HepG2 (cell line): ENCODE data around the gene CD320. TPM values are rescaled to one million over a fixed set of nuclear protein-coding genes. Genes with fewer than 3 reads are reported as not detected.
A peak's percentile ranks its signal among the peaks of the same experiment; 100 is the strongest.

Source experiments
- ARID3A ChIP-seq: IDR thresholded peaks from 2 replicates; pipeline ENCODE4 v1.6.1; 2012; ENCODE audit warnings: low read depth, low read length, improper control_type of control experiment
- CBX5 ChIP-seq: sonication (generic); formaldehyde crosslinking; IDR thresholded peaks from 2 replicates; pipeline ENCODE4 v1.4.0; 2020; ENCODE audit warnings: missing genetic modification reagents, borderline replicate concordance
- HNRNPK ChIP-seq: fragments of 200-400 bp; formaldehyde crosslinking; IDR thresholded peaks from 2 replicates; pipeline ENCODE4 v1.6.1; 2018; ENCODE audit warnings: low read length, low read depth, moderate library complexity, mild to moderate bottlenecking; ENCODE audit not compliant: poor library complexity, severe bottlenecking
- HOXA7 ChIP-seq: sonication (generic); formaldehyde crosslinking; IDR thresholded peaks from 2 replicates; pipeline ENCODE4 v1.8.1; 2022; ENCODE audit warnings: mild to moderate bottlenecking, missing genetic modification reagents, moderate library complexity
- HOXA9 ChIP-seq: sonication (generic); formaldehyde crosslinking; IDR thresholded peaks from 2 replicates; pipeline ENCODE4 v1.8.1; 2022; ENCODE audit warnings: missing genetic modification reagents, mild to moderate bottlenecking, moderate library complexity, borderline replicate concordance
- NR2F6 ChIP-seq, 2 experiments: IDR thresholded peaks; 2 replicates each; pipeline ENCODE4 v1.6.1; 2016; ENCODE audit warnings: antibody characterized with exemption in 1 of 2, mild to moderate bottlenecking in 1 of 2
- SNAPC2 ChIP-seq: sonication (generic); formaldehyde crosslinking; IDR thresholded peaks from 2 replicates; pipeline ENCODE4 v1.8.1; 2022; ENCODE audit warnings: mild to moderate bottlenecking, missing genetic modification reagents
- TAF15 ChIP-seq: fragments of 200-400 bp; formaldehyde crosslinking; IDR thresholded peaks from one replicate; pipeline ENCODE4 v1.6.1; 2018; ENCODE audit warnings: mild to moderate bottlenecking, low read depth, low read length; ENCODE audit not compliant: poor library complexity, severe bottlenecking
- ZNF280B ChIP-seq: sonication (generic); formaldehyde crosslinking; IDR thresholded peaks from 2 replicates; pipeline ENCODE4 v1.5.0; 2020; ENCODE audit warnings: missing genetic modification reagents, mild to moderate bottlenecking, borderline replicate concordance
- ZNF496 ChIP-seq: sonication (generic); formaldehyde crosslinking; IDR thresholded peaks from 2 replicates; pipeline ENCODE4 v1.8.1; 2023; ENCODE audit warnings: mild to moderate bottlenecking, moderate library complexity, missing genetic modification reagents; ENCODE audit not compliant: insufficient replicate concordance
- ZNF558 ChIP-seq: sonication (generic); formaldehyde crosslinking; IDR thresholded peaks from 2 replicates; pipeline ENCODE4 v1.9.0; 2022; ENCODE audit warnings: mild to moderate bottlenecking, missing genetic modification reagents, borderline replicate concordance
- ZNF567 ChIP-seq: sonication (generic); formaldehyde crosslinking; IDR thresholded peaks from 2 replicates; pipeline ENCODE4 v1.8.1; 2023; ENCODE audit warnings: mild to moderate bottlenecking, missing genetic modification reagents, borderline replicate concordance
- ZNF747 ChIP-seq: sonication (generic); formaldehyde crosslinking; IDR thresholded peaks from 2 replicates; pipeline ENCODE4 v1.8.1; 2023; ENCODE audit warnings: missing genetic modification reagents, mild to moderate bottlenecking, borderline replicate concordance
- ZNF772 ChIP-seq: sonication (generic); formaldehyde crosslinking; IDR thresholded peaks from 2 replicates; pipeline ENCODE4 v1.5.0; 2020; ENCODE audit warnings: mild to moderate bottlenecking, missing genetic modification reagents
- ZNF878 ChIP-seq: sonication (generic); formaldehyde crosslinking; IDR thresholded peaks from 2 replicates; pipeline ENCODE4 v1.8.1; 2023; ENCODE audit warnings: mild to moderate bottlenecking, missing genetic modification reagents, moderate library complexity
- ZSCAN25 ChIP-seq: sonication (generic); formaldehyde crosslinking; IDR thresholded peaks from 2 replicates; pipeline ENCODE4 v1.8.0; 2022; ENCODE audit warnings: mild to moderate bottlenecking, missing genetic modification reagents
- polyA plus RNA-seq, 8 experiments: library from polyadenylated mRNA; depleted of rRNA in 3 of 8; stranded (reverse) in 7 of 8; unstranded in 1 of 8; fragments of >200 nt; fragmentation: Illumina TruSeq in 4 of 8; extraction: Trizol in 4 of 8; gene quantifications; 2 replicates each; pipeline versions ENCODE4 v1.2.1 to v1.2.3, GENCODE V29; 2011 to 2016; ENCODE audit warnings: low read depth in 4 of 8, missing spikeins in 1 of 8, mixed read lengths in 1 of 8; ENCODE audit not compliant: insufficient read depth in 1 of 8
- total RNA-seq, 5 experiments: library from RNA; depleted of rRNA; stranded (reverse); fragments of >200 nt; fragmentation: Illumina TruSeq; extraction: Trizol; gene quantifications; 2 replicates each; pipeline ENCODE4 v1.2.3, GENCODE V29; 2016; ENCODE audit warnings: low read depth in 1 of 5
- TF ChIP-seq, protein P1 (sequence below): sonication (generic); formaldehyde crosslinking; IDR thresholded peaks from 2 replicates; pipeline ENCODE4 v1.4.0; 2020; ENCODE audit warnings: low read depth, mild to moderate bottlenecking, missing genetic modification reagents
- TF ChIP-seq, protein P2 (sequence below): sonication (generic); formaldehyde crosslinking; IDR thresholded peaks from 2 replicates; pipeline ENCODE4 v1.8.1; 2023; ENCODE audit warnings: mild to moderate bottlenecking, missing genetic modification reagents
- TF ChIP-seq, protein P3 (sequence below): IDR thresholded peaks from 2 replicates; pipeline ENCODE4 v1.6.1; 2016; ENCODE audit warnings: low read depth, control low read depth
- TF ChIP-seq, protein P4 (sequence below): sonication (generic); formaldehyde crosslinking; conservative IDR thresholded peaks from 2 replicates; pipeline ENCODE4 v1.8.0; 2022; ENCODE audit warnings: low read depth, missing genetic modification reagents

Gene CD320
- total and polyA plus RNA-seq, 2 of the 13 experiments (the other 11 are each of a cell fraction or from before 2014, with no cell fraction given), result 83.1 to 99.9 TPM

DNA sequence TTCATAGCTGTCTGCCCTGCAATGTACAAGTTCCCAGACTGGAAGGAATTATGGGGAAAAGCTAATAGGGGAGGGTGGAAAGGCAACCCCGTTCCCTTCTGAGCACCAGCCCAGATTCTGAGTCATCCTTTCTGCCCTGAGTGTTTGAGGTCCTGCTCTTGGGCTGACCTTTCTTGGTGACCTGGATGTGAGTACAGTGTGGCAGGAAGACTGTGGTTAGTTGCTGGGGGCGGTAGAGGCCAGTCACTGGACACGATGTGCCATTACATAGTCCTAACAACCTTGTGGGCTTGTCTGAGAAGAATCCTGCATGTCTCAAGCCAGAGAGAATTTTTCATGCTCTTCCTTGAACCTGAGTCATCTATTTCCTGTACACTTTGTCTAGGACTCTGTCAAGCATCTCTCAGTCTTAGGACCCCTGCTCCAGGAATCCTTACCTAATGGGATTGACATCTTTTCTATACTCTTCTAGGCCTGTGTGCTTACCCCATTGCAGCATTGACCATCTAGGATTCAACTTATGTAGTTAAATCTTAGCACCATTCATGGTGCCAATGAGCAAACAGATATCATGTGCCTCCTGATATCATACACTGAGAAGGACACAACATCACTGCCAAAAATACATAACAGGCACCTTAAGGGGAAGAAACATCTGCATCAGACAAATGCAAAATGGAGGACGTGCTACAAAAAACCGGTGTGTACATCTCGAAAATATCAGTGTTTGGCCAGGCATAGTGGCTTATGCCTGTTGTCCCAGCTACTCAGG is 47.7 kb upstream of the CD320 start (continued):
- TF ChIP-seq, protein P1, sequence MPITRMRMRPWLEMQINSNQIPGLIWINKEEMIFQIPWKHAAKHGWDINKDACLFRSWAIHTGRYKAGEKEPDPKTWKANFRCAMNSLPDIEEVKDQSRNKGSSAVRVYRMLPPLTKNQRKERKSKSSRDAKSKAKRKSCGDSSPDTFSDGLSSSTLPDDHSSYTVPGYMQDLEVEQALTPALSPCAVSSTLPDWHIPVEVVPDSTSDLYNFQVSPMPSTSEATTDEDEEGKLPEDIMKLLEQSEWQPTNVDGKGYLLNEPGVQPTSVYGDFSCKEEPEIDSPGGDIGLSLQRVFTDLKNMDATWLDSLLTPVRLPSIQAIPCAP (CRISPR knock-in tag), result no peak
- TF ChIP-seq ZNF558, result no peak
- no peak for TF ChIP-seq HNRNPK
- no peak for TF ChIP-seq ARID3A
- TF ChIP-seq SNAPC2 (CRISPR knock-in tag), result no peak
- TF ChIP-seq, protein P2, sequence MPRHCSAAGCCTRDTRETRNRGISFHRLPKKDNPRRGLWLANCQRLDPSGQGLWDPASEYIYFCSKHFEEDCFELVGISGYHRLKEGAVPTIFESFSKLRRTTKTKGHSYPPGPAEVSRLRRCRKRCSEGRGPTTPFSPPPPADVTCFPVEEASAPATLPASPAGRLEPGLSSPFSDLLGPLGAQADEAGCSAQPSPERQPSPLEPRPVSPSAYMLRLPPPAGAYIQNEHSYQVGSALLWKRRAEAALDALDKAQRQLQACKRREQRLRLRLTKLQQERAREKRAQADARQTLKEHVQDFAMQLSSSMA, result no peak
- no peak for TF ChIP-seq ZNF878
- 0 out of 2 replicates have a peak, but pooled peaks have one; percentile 57 for TF ChIP-seq ZNF772 (CRISPR knock-in tag)
- TF ChIP-seq HOXA9 (CRISPR knock-in tag), result no peak
- TF ChIP-seq HOXA7 (CRISPR knock-in tag), result no peak
- no peak for TF ChIP-seq ZNF496
- TF ChIP-seq, protein P3, sequence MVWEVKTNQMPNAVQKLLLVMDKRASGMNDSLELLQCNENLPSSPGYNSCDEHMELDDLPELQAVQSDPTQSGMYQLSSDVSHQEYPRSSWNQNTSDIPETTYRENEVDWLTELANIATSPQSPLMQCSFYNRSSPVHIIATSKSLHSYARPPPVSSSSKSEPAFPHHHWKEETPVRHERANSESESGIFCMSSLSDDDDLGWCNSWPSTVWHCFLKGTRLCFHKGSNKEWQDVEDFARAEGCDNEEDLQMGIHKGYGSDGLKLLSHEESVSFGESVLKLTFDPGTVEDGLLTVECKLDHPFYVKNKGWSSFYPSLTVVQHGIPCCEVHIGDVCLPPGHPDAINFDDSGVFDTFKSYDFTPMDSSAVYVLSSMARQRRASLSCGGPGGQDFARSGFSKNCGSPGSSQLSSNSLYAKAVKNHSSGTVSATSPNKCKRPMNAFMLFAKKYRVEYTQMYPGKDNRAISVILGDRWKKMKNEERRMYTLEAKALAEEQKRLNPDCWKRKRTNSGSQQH (CRISPR knock-in tag), result 0 out of 2 replicates have a peak, but pooled peaks have one; percentile 55
- TF ChIP-seq, protein P4, sequence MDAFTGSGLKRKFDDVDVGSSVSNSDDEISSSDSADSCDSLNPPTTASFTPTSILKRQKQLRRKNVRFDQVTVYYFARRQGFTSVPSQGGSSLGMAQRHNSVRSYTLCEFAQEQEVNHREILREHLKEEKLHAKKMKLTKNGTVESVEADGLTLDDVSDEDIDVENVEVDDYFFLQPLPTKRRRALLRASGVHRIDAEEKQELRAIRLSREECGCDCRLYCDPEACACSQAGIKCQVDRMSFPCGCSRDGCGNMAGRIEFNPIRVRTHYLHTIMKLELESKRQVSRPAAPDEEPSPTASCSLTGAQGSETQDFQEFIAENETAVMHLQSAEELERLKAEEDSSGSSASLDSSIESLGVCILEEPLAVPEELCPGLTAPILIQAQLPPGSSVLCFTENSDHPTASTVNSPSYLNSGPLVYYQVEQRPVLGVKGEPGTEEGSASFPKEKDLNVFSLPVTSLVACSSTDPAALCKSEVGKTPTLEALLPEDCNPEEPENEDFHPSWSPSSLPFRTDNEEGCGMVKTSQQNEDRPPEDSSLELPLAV (CRISPR knock-in tag), result no peak
- no peak for TF ChIP-seq ZNF747 (CRISPR knock-in tag)
- no peak for TF ChIP-seq ZNF567 (CRISPR knock-in tag)
- no peak for TF ChIP-seq TAF15
- TF ChIP-seq ZSCAN25 (CRISPR knock-in tag), result no peak
- TF ChIP-seq NR2F6 (IDR thresholded peaks at IDR 0.05), result peak; percentile 93
- TF ChIP-seq NR2F6 (CRISPR knock-in tag; IDR thresholded peaks at IDR 0.05), result peak; percentile 97
- no peak for TF ChIP-seq ZNF280B (CRISPR knock-in tag)
- peak; percentile 41; the same call in 1 of the 2 replicates for TF ChIP-seq CBX5 (CRISPR knock-in tag)
